Measurements from ENCODE around the gene HPCAL1.
"Not testable (repeated sequence)": the region's sequence is repeated elsewhere in the genome, so short reads cannot be mapped to it uniquely, and the experiment has no call there.

HPCAL1 gene

GRCh38 chr2:10285556-10286198, 17.0 kb upstream of the HPCAL1 start:
- no peaks in the 10 kb centered on the region for H3K36me3 ChIP-seq (ENCODE audit: insufficient read depth, low read length)
- H3K27me3 ChIP-seq (ENCODE audit: insufficient read depth, low read length) = no peaks in the 10 kb centered on the region
- peaks cover 77% of the 10 kb centered on the region for H3K4me1 ChIP-seq (ENCODE audit: control insufficient read depth, insufficient read depth, low read length, unreplicated experiment)
- H3K4me3 ChIP-seq (ENCODE audit: low read depth, low read length) = no peak overlapping the region
- H2AFZ ChIP-seq (ENCODE audit: low read length, unreplicated experiment) = no peak overlapping the region
- no peaks in the 10 kb centered on the region for H3K79me2 ChIP-seq (ENCODE audit: control insufficient read depth, insufficient read depth, low read length, unreplicated experiment)
- H3K27ac ChIP-seq (ENCODE audit: low read depth, low read length) = peak overlapping the region; percentile 45

GRCh38 chr2:10286216-10287037, 16.3 kb upstream of the HPCAL1 start:
- H3K79me2 ChIP-seq (ENCODE audit: control insufficient read depth, insufficient read depth, low read length, unreplicated experiment) = no peaks in the 10 kb centered on the region
- H2AFZ ChIP-seq (ENCODE audit: low read length, unreplicated experiment) = no peak overlapping the region
- peaks cover 77% of the 10 kb centered on the region for H3K4me1 ChIP-seq (ENCODE audit: control insufficient read depth, insufficient read depth, low read length, unreplicated experiment)
- no peaks in the 10 kb centered on the region for H3K27me3 ChIP-seq (ENCODE audit: insufficient read depth, low read length)
- H3K27ac ChIP-seq (ENCODE audit: low read depth, low read length) = peak overlapping the region; percentile 45; the same call in 1 of the 2 replicates
- no peak overlapping the region for H3K4me3 ChIP-seq (ENCODE audit: low read depth, low read length)
- no peaks in the 10 kb centered on the region for H3K36me3 ChIP-seq (ENCODE audit: insufficient read depth, low read length)

GRCh38 chr2:10287761-10288160, 14.9 kb upstream of the HPCAL1 start:
- Histone ChIP-seq H3K27me3 (ENCODE audit: insufficient read depth, low read length) (no peaks in the 10 kb centered on the region), H3K27ac (ENCODE audit: low read depth, low read length) (no peak overlapping the region), H3K4me1 (ENCODE audit: control insufficient read depth, insufficient read depth, low read length, unreplicated experiment) (peaks cover 71% of the 10 kb centered on the region)

GRCh38 chr2:10288606-10289005, 14.1 kb upstream of the HPCAL1 start:
- Histone ChIP-seq H3K4me1 (ENCODE audit: control insufficient read depth, insufficient read depth, low read length, unreplicated experiment) (peaks cover 64% of the 10 kb centered on the region), H3K27ac (ENCODE audit: low read depth, low read length) (peak overlapping the region; percentile 27; the same call in 1 of the 2 replicates), H3K79me2 (ENCODE audit: control insufficient read depth, insufficient read depth, low read length, unreplicated experiment) (no peaks in the 10 kb centered on the region), H3K27me3 (ENCODE audit: insufficient read depth, low read length) (no peaks in the 10 kb centered on the region), H2AFZ (ENCODE audit: low read length, unreplicated experiment) (peak overlapping the region; percentile 32), H3K36me3 (ENCODE audit: insufficient read depth, low read length) (0 out of 2 replicates have a peak, but pooled peaks cover 5% of the 10 kb centered on the region), H3K4me3 (ENCODE audit: low read depth, low read length) (no peak overlapping the region)

More at GRCh38 chr2:10287761-10288160, 14.9 kb upstream of the HPCAL1 start:
- H3K4me3 ChIP-seq (ENCODE audit: low read depth, low read length) = no peak overlapping the region
- no peaks in the 10 kb centered on the region for H3K79me2 ChIP-seq (ENCODE audit: control insufficient read depth, insufficient read depth, low read length, unreplicated experiment)
- H2AFZ ChIP-seq (ENCODE audit: low read length, unreplicated experiment) = no peak overlapping the region
- H3K36me3 ChIP-seq (ENCODE audit: insufficient read depth, low read length) = no peaks in the 10 kb centered on the region

- no peaks in the 10 kb centered on the region for H3K27me3 ChIP-seq (ENCODE audit: insufficient read depth, low read length)
- peak overlapping the region; percentile 22; the same call in 1 of the 2 replicates for H3K4me3 ChIP-seq (ENCODE audit: low read depth, low read length)
- 0 out of 2 replicates have a peak, but pooled peaks cover 10% of the 10 kb centered on the region for H3K36me3 ChIP-seq (ENCODE audit: insufficient read depth, low read length)
- H3K79me2 ChIP-seq (ENCODE audit: control insufficient read depth, insufficient read depth, low read length, unreplicated experiment) = no peaks in the 10 kb centered on the region
- no peak overlapping the region for H2AFZ ChIP-seq (ENCODE audit: low read length, unreplicated experiment)
- peak overlapping the region; percentile 67 for H3K27ac ChIP-seq (ENCODE audit: low read depth, low read length)
- H3K4me1 ChIP-seq (ENCODE audit: control insufficient read depth, insufficient read depth, low read length, unreplicated experiment) = peaks cover 57% of the 10 kb centered on the region
Measured at GRCh38 chr2:10289352-10289751, 13.4 kb upstream of the HPCAL1 start.

- no peaks in the 10 kb centered on the region for H3K27me3 ChIP-seq (ENCODE audit: insufficient read depth, low read length)
- H3K36me3 ChIP-seq (ENCODE audit: insufficient read depth, low read length) = 0 out of 2 replicates have a peak, but pooled peaks cover 12% of the 10 kb centered on the region
- no peak overlapping the region for H2AFZ ChIP-seq (ENCODE audit: low read length, unreplicated experiment)
- no peaks in the 10 kb centered on the region for H3K79me2 ChIP-seq (ENCODE audit: control insufficient read depth, insufficient read depth, low read length, unreplicated experiment)
- H3K27ac ChIP-seq (ENCODE audit: low read depth, low read length) = peak overlapping the region; percentile 67
- peaks cover 52% of the 10 kb centered on the region for H3K4me1 ChIP-seq (ENCODE audit: control insufficient read depth, insufficient read depth, low read length, unreplicated experiment)
- peak overlapping the region; percentile 22; the same call in 1 of the 2 replicates for H3K4me3 ChIP-seq (ENCODE audit: low read depth, low read length)
Measured at GRCh38 chr2:10289891-10290290, 12.8 kb upstream of the HPCAL1 start.

GRCh38 chr2:10291376-10291775, 11.3 kb upstream of the HPCAL1 start:
- not testable (repeated sequence) for H3K79me2 ChIP-seq (ENCODE audit: control insufficient read depth, insufficient read depth, low read length, unreplicated experiment); H3K27ac ChIP-seq (ENCODE audit: low read depth, low read length); H2AFZ ChIP-seq (ENCODE audit: low read length, unreplicated experiment); H3K4me3 ChIP-seq (ENCODE audit: low read depth, low read length); H3K27me3 ChIP-seq (ENCODE audit: insufficient read depth, low read length)
- H3K36me3 ChIP-seq (ENCODE audit: insufficient read depth, low read length) = 0 out of 2 replicates have a peak, but pooled peaks cover 12% of the 10 kb centered on the region
- peaks cover 37% of the 10 kb centered on the region for H3K4me1 ChIP-seq (ENCODE audit: control insufficient read depth, insufficient read depth, low read length, unreplicated experiment)

- Histone ChIP-seq H3K79me2 (ENCODE audit: control insufficient read depth, insufficient read depth, low read length, unreplicated experiment) (no peaks in the 10 kb centered on the region), H3K27me3 (ENCODE audit: insufficient read depth, low read length) (no peaks in the 10 kb centered on the region), H3K27ac (ENCODE audit: low read depth, low read length) (no peak overlapping the region), H2AFZ (ENCODE audit: low read length, unreplicated experiment) (no peak overlapping the region), H3K4me1 (ENCODE audit: control insufficient read depth, insufficient read depth, low read length, unreplicated experiment) (peaks cover 35% of the 10 kb centered on the region), H3K36me3 (ENCODE audit: insufficient read depth, low read length) (0 out of 2 replicates have a peak, but pooled peaks cover 12% of the 10 kb centered on the region), H3K4me3 (ENCODE audit: low read depth, low read length) (no peak overlapping the region)
Measured at GRCh38 chr2:10292033-10292432, 10.7 kb upstream of the HPCAL1 start.

GRCh38 chr2:10293603-10294002, 9.1 kb upstream of the HPCAL1 start:
- Histone ChIP-seq H3K36me3 (ENCODE audit: insufficient read depth, low read length) (0 out of 2 replicates have a peak, but pooled peaks cover 12% of the 10 kb centered on the region), H3K27me3 (ENCODE audit: insufficient read depth, low read length) (no peaks in the 10 kb centered on the region), H3K79me2 (ENCODE audit: control insufficient read depth, insufficient read depth, low read length, unreplicated experiment) (no peaks in the 10 kb centered on the region), H3K4me1 (ENCODE audit: control insufficient read depth, insufficient read depth, low read length, unreplicated experiment) (peaks cover 35% of the 10 kb centered on the region), H2AFZ (ENCODE audit: low read length, unreplicated experiment) (no peak overlapping the region), H3K27ac (ENCODE audit: low read depth, low read length) (no peak overlapping the region), H3K4me3 (ENCODE audit: low read depth, low read length) (no peak overlapping the region)

- no peaks in the 10 kb centered on the region for H3K79me2 ChIP-seq (ENCODE audit: control insufficient read depth, insufficient read depth, low read length, unreplicated experiment)
- H3K36me3 ChIP-seq (ENCODE audit: insufficient read depth, low read length) = 0 out of 2 replicates have a peak, but pooled peaks cover 12% of the 10 kb centered on the region
- no peak overlapping the region for H3K27ac ChIP-seq (ENCODE audit: low read depth, low read length)
- no peak overlapping the region for H2AFZ ChIP-seq (ENCODE audit: low read length, unreplicated experiment)
- H3K27me3 ChIP-seq (ENCODE audit: insufficient read depth, low read length) = no peaks in the 10 kb centered on the region
- peaks cover 31% of the 10 kb centered on the region for H3K4me1 ChIP-seq (ENCODE audit: control insufficient read depth, insufficient read depth, low read length, unreplicated experiment)
- no peak overlapping the region for H3K4me3 ChIP-seq (ENCODE audit: low read depth, low read length)
Measured at GRCh38 chr2:10294077-10294476, 8.6 kb upstream of the HPCAL1 start.
